ENCODE data around the gene SLC6A8. TPM values are rescaled to one million over a fixed set of nuclear protein-coding genes. Genes with fewer than 3 reads are reported as not detected.

The SLC6A8 gene
- polyA plus RNA-seq, 2 of the 4 experiments (the other 2 are of a cell fraction), result 2.0 to 6.1 TPM

- ChIA-PET POLR2A (interaction anchor here (0.6 kb wide), 1 partner anchor 11 kb away, joined by 6 read pairs; no protein-coding TSS in a partner anchor), CTCF (interaction anchor here (0.6 to 5.9 kb wide), 9 partner anchors 9 to 729 kb away, joined by 3 to 78 read pairs (median 4); no protein-coding TSS in a partner anchor)
- Histone ChIP-seq H3K27ac (no peak overlapping the region), H3K9me3 (no peaks in the 10 kb centered on the region), H3K4me1 (no peaks in the 10 kb centered on the region), H3K4me2 (no peak overlapping the region), H3K4me3 (no peak overlapping the region)
- no peak for DNase-seq (ENCODE audit: low read depth in 1 of 2, low spot score in 1 of 2)
- no peak for TF ChIP-seq MYC (IDR thresholded peaks at IDR 0.05; ENCODE audit: borderline replicate concordance, low read length)
- TF ChIP-seq ATOH8 (CRISPR knock-in tag; IDR thresholded peaks at IDR 0.05; ENCODE audit: low read depth), result no peak
- no peak for TF ChIP-seq ZNF302 (CRISPR knock-in tag; IDR thresholded peaks at IDR 0.05)
- TF ChIP-seq GATA3 (IDR thresholded peaks at IDR 0.05; ENCODE audit: borderline replicate concordance), result no peak
- no peak for TF ChIP-seq KDM1A (IDR thresholded peaks at IDR 0.05; ENCODE audit: low read depth)
- no peak for ATAC-seq
- 100% methylated on average over 1 of the region's 23 CpGs for WGBS (ENCODE audit: missing lambda C conversion rate)
- no peak for FAIRE-seq
Observed at GRCh38 chrX:153670748-153671588, 16.8 kb upstream of the SLC6A8 start.

GRCh38 chrX:153671589-153672530, 15.9 kb upstream of the SLC6A8 start:
- ChIA-PET CTCF (interaction anchor here (1.6 to 5.9 kb wide), 3 partner anchors 10 to 27 kb away, joined by 4 to 78 read pairs (median 10); no protein-coding TSS in a partner anchor), POLR2A (interaction anchor here (0.6 kb wide), 1 partner anchor 12 kb away, joined by 6 read pairs; no protein-coding TSS in a partner anchor)
- 86% methylated on average over 22 of the region's 27 CpGs for WGBS (ENCODE audit: missing lambda C conversion rate)
- no peak for DNase-seq (ENCODE audit: low read depth in 1 of 2, low spot score in 1 of 2)
- Histone ChIP-seq H3K4me2 (no peak overlapping the region), H3K27ac (no peak overlapping the region), H3K4me1 (no peaks in the 10 kb centered on the region), H3K4me3 (no peak overlapping the region), H3K9me3 (no peaks in the 10 kb centered on the region)
- no peak for FAIRE-seq
- TF ChIP-seq FOXS1 (CRISPR knock-in tag; IDR thresholded peaks at IDR 0.05) (no peak), RCOR1 (IDR thresholded peaks at IDR 0.05; ENCODE audit: low read depth, low read length) (no peak), EP300 (IDR thresholded peaks at IDR 0.05) (no peak), BHLHE40 (IDR thresholded peaks at IDR 0.05; ENCODE audit: low read depth, low read length) (no peak), JUNB (IDR thresholded peaks at IDR 0.05) (no peak), RNF2 (IDR thresholded peaks at IDR 0.05; ENCODE audit: borderline replicate concordance, low read depth) (no peak), SREBF2 (IDR thresholded peaks at IDR 0.05) (no peak), SMC3 (IDR thresholded peaks at IDR 0.05) (no peak), RAD21 (conservative IDR thresholded peaks at IDR 0.05 in 1 of 2, IDR thresholded peaks at IDR 0.05 in 1 of 2) (no peak), EHF (CRISPR knock-in tag; IDR thresholded peaks at IDR 0.05) (no peak), ZSCAN20 (CRISPR knock-in tag; IDR thresholded peaks at IDR 0.05) (no peak), HES2 (IDR thresholded peaks at IDR 0.05) (no peak), JUN (IDR thresholded peaks at IDR 0.05) (no peak)
- no peak for ATAC-seq

Data from A549 (cell line).